Small intestine (tissue), 7 donors: ENCODE measurements around the gene GNPAT. TPM values are rescaled to one million over a fixed set of nuclear protein-coding genes. Genes with fewer than 3 reads are reported as not detected.

Experiments used
- DNase-seq, 2 donors: peaks; one replicate each; pipeline versions ENCODE4 v3.0.0 to v3.0.0-alpha.2; 2013
- FAIRE-seq: peaks from 2 replicates; lab custom pipeline; 2012; peaks lifted over from hg19 to GRCh38; lab: Jason Lieb, UNC
- H3K27ac ChIP-seq, 3 donors: one replicate each; pipeline ENCODE4 v1.5.1; 2013; ENCODE audit warnings: low read length in 2 of 3, mild to moderate bottlenecking in 2 of 3, control low read depth in 1 of 3, inconsistent platforms in 1 of 3, low read depth in 1 of 3, moderate library complexity in 1 of 3
- H3K27me3 ChIP-seq, 3 donors: one replicate each; pipeline ENCODE4 v1.6.1; 2013; ENCODE audit warnings: low read length in 3 of 3, inconsistent platforms in 1 of 3; ENCODE audit not compliant: control insufficient read depth in 3 of 3, insufficient read depth in 3 of 3
- H3K36me3 ChIP-seq, 3 donors: one replicate each; pipeline ENCODE4 v1.6.1; 2013; ENCODE audit warnings: low read length in 3 of 3, inconsistent platforms in 1 of 3, low read depth in 1 of 3, mild to moderate bottlenecking in 1 of 3, moderate library complexity in 1 of 3; ENCODE audit not compliant: control insufficient read depth in 3 of 3, insufficient read depth in 2 of 3
- H3K4me1 ChIP-seq, 3 donors: one replicate each; pipeline ENCODE4 v1.6.1; 2013; ENCODE audit warnings: low read length in 2 of 3, inconsistent platforms in 1 of 3, low read depth in 1 of 3, mild to moderate bottlenecking in 1 of 3, moderate library complexity in 1 of 3; ENCODE audit not compliant: control insufficient read depth in 3 of 3, insufficient read depth in 2 of 3
- H3K4me3 ChIP-seq, 3 donors: one replicate each; pipeline ENCODE4 v1.5.1; 2013; ENCODE audit warnings: low read length in 3 of 3, control low read depth in 1 of 3, inconsistent platforms in 1 of 3, low read depth in 1 of 3, mild to moderate bottlenecking in 1 of 3, moderate library complexity in 1 of 3
- H3K9me3 ChIP-seq, 2 donors: one replicate each; pipeline ENCODE4 v1.6.1; 2013; ENCODE audit warnings: low read depth in 1 of 2, low read length in 1 of 2; ENCODE audit not compliant: control insufficient read depth in 2 of 2, insufficient read depth in 1 of 2
- WGBS, 3 donors: extraction: QIAGEN DNeasy Blood & Tissue Kit; methylation state at CpG; one replicate each; pipeline ENCODE4 v1.1.7; 2013; 5-methylcytosine and 5-hydroxymethylcytosine counted together
- polyA plus RNA-seq, 4 donors: library from polyadenylated mRNA; stranded (reverse) in 3 of 4; unstranded in 1 of 4; fragments of 200-250 nt in 3 of 4; fragments of 120-200 nt in 1 of 4; gene quantifications; one replicate each; pipeline versions ENCODE4 v1.2.1 to v1.2.3, GENCODE V29; 2013
- donor health status: healthy with polysubstance abuse.
- donor health status: control.
- donor health status: control.
- donor health status: Bipolar disorder and iron deficiency.
- donor health status: healthy.

GNPAT gene
- polyA plus RNA-seq, 4 donors, result 43.4 to 69.4 (median 56.6) TPM

DNA sequence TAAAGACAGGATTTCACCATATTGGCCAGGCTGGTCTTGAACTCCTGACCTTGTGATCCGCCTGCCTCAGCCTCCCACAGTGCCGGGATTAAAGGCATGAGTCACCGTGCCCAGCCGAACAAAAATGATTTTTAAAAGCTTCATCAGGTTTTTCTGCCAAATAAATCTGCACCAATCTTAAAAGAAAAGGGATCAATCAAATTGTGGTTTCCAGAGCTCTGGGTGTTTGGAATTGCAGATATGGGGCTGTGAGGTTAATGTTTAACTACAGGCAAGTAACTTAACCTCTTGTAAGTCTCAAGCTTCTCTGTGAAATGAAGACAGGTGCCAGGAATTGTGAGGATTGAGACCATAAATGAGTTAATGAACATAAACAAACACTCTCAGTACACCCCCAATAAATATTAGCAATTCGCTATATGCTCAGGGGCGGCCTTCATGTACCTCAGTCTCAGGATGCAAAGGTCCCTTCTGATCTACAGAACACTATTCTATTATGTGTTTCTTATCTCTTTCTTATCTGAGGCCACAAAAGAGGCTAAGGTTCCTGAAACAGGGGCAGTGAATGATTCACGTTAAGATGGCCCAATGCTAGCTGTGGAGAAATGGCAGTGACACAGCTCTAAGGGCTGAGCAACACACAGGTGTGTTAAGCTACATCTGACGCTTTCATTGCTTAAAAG lies 7.1 kb upstream of the GNPAT start:
- 25 to 64% (median 32%) methylated on average over 8 of the region's 8 CpGs for WGBS, 3 donors
- Histone ChIP-seq H3K9me3 (no peaks in the 10 kb centered on the region), H3K36me3 (peaks cover 11 to 34% (median 16%) of the 10 kb centered on the region in 3 donors), H3K4me3 (peak overlapping the region in 1 of 3 donors; percentile 26), H3K27me3 (no peaks in the 10 kb centered on the region), H3K4me1 (peaks cover 6 to 54% (median 22%) of the 10 kb centered on the region in 3 donors), H3K27ac (peak overlapping the region in 2 of 3 donors; percentile 89 to 90)
- DNase-seq (peak; percentile 93 to 98), FAIRE-seq (peak; percentile 55)

GRCh38 chr1:231234506-231234905 lies 6.5 kb upstream of the GNPAT start:
- peaks cover 11 to 35% (median 16%) of the 10 kb centered on the region in 3 donors for H3K36me3 ChIP-seq
- 15 to 66% (median 34%) methylated on average over 3 of the region's 3 CpGs for WGBS, 3 donors
- DNase-seq, result peak in 1 of 2 donors; percentile 54
- FAIRE-seq, result no peak
- no peaks in the 10 kb centered on the region for H3K27me3 ChIP-seq
- peak overlapping the region; percentile 67 to 90 (median 89) for H3K27ac ChIP-seq
- no peaks in the 10 kb centered on the region for H3K9me3 ChIP-seq
- no peak overlapping the region for H3K4me3 ChIP-seq
- peaks cover 6 to 54% (median 22%) of the 10 kb centered on the region in 3 donors for H3K4me1 ChIP-seq

DNA sequence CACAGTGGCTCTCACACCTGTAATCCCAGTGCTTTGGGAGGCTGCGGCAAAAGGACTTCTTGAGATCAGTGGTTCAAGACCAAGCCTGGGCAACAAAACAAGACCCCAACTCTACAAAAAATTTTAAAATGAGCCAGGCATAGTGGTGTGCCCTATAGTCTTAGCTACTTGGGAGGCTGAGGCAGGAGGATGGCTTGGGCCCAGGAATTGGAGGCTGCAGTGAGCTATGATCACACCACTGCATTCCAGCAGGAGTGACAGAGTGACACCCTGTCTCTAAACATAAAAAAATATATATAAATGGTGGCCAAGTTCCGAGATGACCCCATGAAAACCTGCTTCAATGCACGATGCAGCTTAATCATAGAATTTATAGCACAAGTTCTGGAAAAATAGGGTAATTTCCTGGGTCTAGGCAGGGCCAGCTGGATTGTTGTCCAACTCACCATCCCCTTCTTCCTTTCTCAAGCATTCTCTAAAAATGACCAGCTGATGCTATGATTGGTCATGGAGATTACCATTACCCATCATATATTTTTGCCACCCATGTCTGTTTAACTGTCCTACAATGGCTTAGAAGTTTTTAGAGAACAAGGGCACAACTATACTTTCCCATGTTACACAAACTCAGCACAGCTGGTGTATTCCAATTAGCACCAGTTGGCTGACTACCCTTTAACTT lies 5.3 kb upstream of the GNPAT start:
- Histone ChIP-seq H3K4me1 (peaks cover 6 to 54% (median 22%) of the 10 kb centered on the region in 3 donors), H3K9me3 (no peaks in the 10 kb centered on the region), H3K4me3 (no peak overlapping the region), H3K36me3 (peaks cover 10 to 29% (median 11%) of the 10 kb centered on the region in 3 donors), H3K27me3 (no peaks in the 10 kb centered on the region), H3K27ac (peak overlapping the region; percentile 44 to 90 (median 45))
- WGBS, 3 donors, result 86 to 95% (median 93%) methylated on average over 3 of the region's 3 CpGs
- DNase-seq (no peak), FAIRE-seq (no peak)

DNA sequence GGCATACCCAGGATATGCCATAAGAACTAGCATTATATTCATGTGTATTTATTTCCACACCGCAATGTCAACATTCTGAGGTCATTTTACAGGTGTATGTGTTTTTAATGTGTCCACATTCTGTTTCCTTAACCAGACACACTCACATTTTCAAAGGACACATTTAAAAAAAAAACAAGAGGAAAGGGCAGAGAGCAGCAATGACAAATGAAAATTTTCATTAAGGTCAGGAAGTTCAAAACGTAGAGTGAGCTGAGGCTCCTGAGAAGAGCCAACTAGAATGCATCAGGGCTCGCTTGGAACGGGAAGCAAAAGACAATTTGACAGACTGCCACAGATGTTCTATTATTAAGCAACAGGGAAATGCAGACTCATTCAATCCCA lies 4.8 kb upstream of the GNPAT start:
- H3K9me3 ChIP-seq, result no peaks in the 10 kb centered on the region
- H3K4me1 ChIP-seq, result peaks cover 6 to 50% (median 22%) of the 10 kb centered on the region in 3 donors
- FAIRE-seq (no peak), DNase-seq (peak; percentile 24 to 41)
- peak overlapping the region in 2 of 3 donors; percentile 45 to 90 for H3K27ac ChIP-seq
- no peaks in the 10 kb centered on the region for H3K27me3 ChIP-seq
- H3K36me3 ChIP-seq, result peaks cover 9 to 25% (median 11%) of the 10 kb centered on the region in 3 donors
- no peak overlapping the region for H3K4me3 ChIP-seq
- WGBS, 3 donors, result 32 to 55% (median 44%) methylated on average over 4 of the region's 4 CpGs

DNA sequence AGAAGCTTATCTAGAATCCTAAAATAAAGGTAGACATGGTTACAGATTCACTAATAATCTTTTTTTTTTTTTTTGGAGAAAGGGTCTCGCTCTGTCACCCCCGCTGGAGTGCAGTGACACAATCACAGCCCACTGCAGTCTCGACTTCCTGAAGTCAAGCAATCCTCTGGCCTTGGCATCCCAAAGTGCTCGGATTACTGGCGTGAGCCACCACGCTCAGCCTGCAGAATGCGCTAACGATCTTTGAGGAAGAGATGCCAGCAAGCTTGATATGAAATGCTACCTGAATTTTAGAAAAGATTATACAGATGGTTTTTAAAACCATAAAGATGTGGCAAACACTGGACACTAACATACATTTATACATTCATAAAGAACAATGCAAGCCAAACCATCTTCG lies 4.1 kb upstream of the GNPAT start:
- peaks cover 9 to 22% (median 11%) of the 10 kb centered on the region in 3 donors for H3K36me3 ChIP-seq
- H3K4me1 ChIP-seq, result peaks cover 6 to 42% (median 22%) of the 10 kb centered on the region in 3 donors
- DNase-seq, result no peak
- WGBS, 3 donors, result 91 to 93% (median 93%) methylated on average over 9 of the region's 9 CpGs
- no peaks in the 10 kb centered on the region for H3K9me3 ChIP-seq
- H3K4me3 ChIP-seq, result no peak overlapping the region
- FAIRE-seq, result no peak
- no peaks in the 10 kb centered on the region for H3K27me3 ChIP-seq
- no peak overlapping the region for H3K27ac ChIP-seq

- no peaks in the 10 kb centered on the region for H3K9me3 ChIP-seq
- FAIRE-seq (no peak), DNase-seq (no peak)
- peaks cover 9 to 21% (median 11%) of the 10 kb centered on the region in 3 donors for H3K36me3 ChIP-seq
- WGBS, 3 donors, result 96 to 100% (median 97%) methylated on average over 1 of the region's 1 CpG
- peaks cover 7 to 31% (median 29%) of the 10 kb centered on the region in 3 donors for H3K4me1 ChIP-seq
- H3K27ac ChIP-seq, result no peak overlapping the region
- H3K4me3 ChIP-seq, result no peak overlapping the region
- no peaks in the 10 kb centered on the region for H3K27me3 ChIP-seq
Observed at GRCh38 chr1:231238298-231238697, 2.7 kb upstream of the GNPAT start.

DNA sequence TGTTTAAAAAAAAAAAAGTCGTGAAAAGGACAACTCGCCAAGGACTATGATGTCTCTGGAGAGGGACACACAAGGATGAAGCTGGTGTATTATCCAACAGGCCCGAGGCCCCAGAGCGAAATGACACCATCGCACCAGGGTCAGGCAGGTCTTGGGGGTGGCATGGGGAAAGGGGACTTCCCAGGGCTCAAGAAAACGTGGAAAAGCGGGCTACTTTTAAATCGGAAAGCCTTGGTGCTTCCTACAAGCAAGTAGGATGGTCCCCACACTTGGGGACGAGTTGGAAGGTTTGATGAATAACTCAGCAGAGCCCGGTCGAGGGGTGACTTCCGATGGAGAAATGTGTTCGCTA lies 505 bp upstream of the GNPAT start:
- 1 to 2% (median 1%) methylated on average over 13 of the region's 13 CpGs for WGBS, 3 donors
- H3K4me3 ChIP-seq, result peak overlapping the region; percentile 83 to 92 (median 85)
- FAIRE-seq, result no peak
- H3K9me3 ChIP-seq, result no peaks in the 10 kb centered on the region
- H3K27ac ChIP-seq, result peak overlapping the region; percentile 3 to 85 (median 65)
- H3K36me3 ChIP-seq, result peaks cover 9 to 25% (median 11%) of the 10 kb centered on the region in 3 donors
- no peaks in the 10 kb centered on the region for H3K27me3 ChIP-seq
- DNase-seq, result peak in 1 of 2 donors; percentile 31
- peaks cover 1 to 31% (median 24%) of the 10 kb centered on the region in 3 donors for H3K4me1 ChIP-seq

GRCh38 chr1:231241750-231242149 lies 738 bp downstream of the GNPAT start:
- no peak for FAIRE-seq
- peaks cover 1 to 20% (median 15%) of the 10 kb centered on the region in 3 donors for H3K4me1 ChIP-seq
- 0% methylated on average over 10 of the region's 10 CpGs for WGBS, 3 donors
- peaks cover 9 to 20% (median 11%) of the 10 kb centered on the region in 3 donors for H3K36me3 ChIP-seq
- no peaks in the 10 kb centered on the region for H3K27me3 ChIP-seq
- peak overlapping the region; percentile 83 to 92 (median 85) for H3K4me3 ChIP-seq
- no peaks in the 10 kb centered on the region for H3K9me3 ChIP-seq
- peak overlapping the region; percentile 63 to 85 (median 65) for H3K27ac ChIP-seq
- DNase-seq, result peak in 1 of 2 donors; percentile 49
